Hematopoietic multipotent progenitor cell treated with erythropoietin and hydrocortisone succinate and interleukin-3 and kit ligand, for 4 days (in vitro differentiated cells): ENCODE data around the gene SSR2.
A peak's percentile ranks its signal among the peaks of the same experiment; 100 is the strongest.
"Not testable (repeated sequence)": the region's sequence is repeated elsewhere in the genome, so short reads cannot be mapped to it uniquely, and the experiment has no call there.

Source experiments
- DNase-seq: peaks from one replicate; pipeline ENCODE4 v3.0.0-alpha.2; 2015

The SSR2 gene

GRCh38 chr1:156045076-156045475 lies 24.3 kb upstream of the SSR2 start:
- no peak for DNase-seq

DNA sequence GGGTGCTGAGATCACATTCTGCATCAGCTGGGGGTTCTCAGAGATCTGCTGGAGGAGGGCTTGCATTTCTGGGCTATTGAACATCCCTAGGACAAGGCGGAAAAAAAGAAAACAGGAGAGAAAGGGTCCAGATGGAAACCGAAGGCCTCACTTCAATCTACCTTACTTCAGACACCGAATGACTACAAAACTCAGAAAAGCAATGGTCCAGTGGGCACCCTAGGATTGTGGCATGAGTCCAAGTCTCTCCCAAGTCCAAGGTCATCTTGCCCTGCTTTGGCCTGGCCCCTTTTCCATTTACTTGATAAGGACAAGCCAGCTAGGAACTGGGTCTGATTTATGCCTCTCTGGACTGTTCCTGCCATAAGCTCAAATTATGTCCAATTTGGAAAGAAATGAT lies 22.1 kb upstream of the SSR2 start:
- no peak for DNase-seq

DNA sequence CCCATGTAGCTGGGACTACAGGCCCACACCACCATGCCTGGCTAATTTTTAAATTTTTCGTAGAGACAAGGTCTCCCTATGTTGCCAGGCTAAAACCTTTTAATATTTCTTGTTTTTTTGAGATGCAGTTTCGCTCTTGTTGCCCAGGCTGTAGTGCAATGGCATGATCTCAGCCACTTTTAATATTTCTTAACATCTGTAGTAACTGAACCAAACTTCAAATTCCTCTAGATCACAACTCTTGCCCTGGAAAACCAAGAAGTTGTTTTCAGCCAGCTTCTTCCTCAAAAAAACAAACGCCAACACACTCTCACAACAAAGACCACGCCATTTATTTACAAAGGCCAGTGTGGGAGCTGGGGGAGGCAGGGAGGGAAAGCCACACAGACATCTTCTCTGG lies 14.2 kb upstream of the SSR2 start:
- DNase-seq, result not testable (repeated sequence)

GRCh38 chr1:156033011-156033410 lies 12.3 kb upstream of the SSR2 start:
- DNase-seq, result no peak

DNA sequence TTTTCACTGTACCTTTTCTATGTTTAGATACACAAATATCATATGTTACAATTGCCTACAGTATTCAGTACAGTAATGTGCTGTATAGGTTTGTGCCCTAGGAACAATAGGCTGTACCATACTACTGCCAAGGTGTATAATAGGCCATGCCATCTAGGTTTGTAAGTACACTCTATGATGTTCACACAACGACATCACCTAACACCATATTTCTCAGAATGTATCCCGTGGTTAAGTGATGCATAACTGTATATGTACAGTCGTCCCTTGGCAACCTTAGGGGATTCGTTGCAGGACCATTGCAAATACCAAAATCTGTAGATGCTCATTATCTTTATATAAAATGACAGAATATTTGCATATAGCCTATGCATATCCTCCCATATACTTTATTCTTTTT lies 5.8 kb upstream of the SSR2 start:
- DNase-seq, result no peak

GRCh38 chr1:156025876-156026275 lies 5.1 kb upstream of the SSR2 start:
- DNase-seq, result peak; percentile 82

- DNase-seq, result no peak
These were observed 4.0 kb upstream of the SSR2 start for GRCh38 chr1:156024801-156025200.

DNA sequence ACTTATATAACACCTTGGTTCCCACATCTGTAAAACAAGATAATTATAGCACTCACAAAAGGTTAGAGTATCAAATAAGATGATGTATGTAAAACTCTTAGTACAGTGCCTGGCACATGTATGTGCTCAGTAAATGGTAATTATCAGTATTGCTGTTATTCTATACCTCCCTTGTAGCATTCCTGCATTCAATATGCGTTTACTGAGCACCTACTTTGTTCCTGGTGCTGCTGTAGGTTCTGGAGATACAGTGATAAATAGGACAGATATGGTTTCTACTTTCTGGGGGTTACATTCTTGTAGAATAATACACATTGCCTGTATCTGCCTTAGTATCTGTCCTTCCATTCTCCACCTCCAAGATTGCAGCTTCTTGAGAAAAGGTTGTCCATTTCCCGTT lies 1.2 kb upstream of the SSR2 start:
- DNase-seq, result no peak

- no peak for DNase-seq
These were observed 310 bp upstream of the SSR2 start for GRCh38 chr1:156021093-156021428.

DNA sequence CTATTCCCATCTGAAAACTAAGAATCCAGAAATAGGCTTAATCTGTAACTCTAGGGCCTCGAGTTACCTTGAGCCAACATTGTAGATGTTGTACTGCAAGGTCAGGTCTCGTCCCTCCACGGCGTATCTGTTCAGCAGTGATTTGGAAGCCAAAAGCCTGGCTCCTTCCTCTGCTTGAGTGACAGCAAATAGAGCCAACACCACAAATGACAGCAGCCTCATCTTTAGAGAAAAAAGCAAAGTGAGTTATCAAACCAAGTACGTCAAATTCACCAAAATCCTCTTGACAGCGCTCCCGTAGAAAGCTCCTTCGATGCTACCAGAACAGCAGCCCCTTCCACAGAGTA lies 832 bp downstream of the SSR2 start:
- no peak for DNase-seq

DNA sequence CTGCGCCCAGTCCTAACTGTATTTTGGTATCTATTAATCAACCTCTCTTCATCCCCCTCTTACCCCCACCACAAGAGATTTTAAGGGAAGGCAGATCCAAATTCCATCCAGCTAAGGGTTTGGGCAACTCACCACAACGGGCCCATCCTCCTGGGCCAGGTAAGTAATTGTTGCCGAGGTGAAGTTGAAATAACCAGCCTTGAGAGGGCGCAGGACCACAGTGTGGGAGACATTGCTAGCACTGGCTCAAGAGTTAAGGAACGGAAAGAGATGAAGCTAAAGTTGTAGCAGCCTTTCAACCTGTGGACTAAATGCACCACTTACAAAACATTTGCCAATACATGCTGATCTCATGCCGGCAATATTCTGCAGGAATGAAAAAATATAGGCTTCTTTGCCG lies 5.9 kb downstream of the SSR2 start:
- DNase-seq, result no peak

DNA sequence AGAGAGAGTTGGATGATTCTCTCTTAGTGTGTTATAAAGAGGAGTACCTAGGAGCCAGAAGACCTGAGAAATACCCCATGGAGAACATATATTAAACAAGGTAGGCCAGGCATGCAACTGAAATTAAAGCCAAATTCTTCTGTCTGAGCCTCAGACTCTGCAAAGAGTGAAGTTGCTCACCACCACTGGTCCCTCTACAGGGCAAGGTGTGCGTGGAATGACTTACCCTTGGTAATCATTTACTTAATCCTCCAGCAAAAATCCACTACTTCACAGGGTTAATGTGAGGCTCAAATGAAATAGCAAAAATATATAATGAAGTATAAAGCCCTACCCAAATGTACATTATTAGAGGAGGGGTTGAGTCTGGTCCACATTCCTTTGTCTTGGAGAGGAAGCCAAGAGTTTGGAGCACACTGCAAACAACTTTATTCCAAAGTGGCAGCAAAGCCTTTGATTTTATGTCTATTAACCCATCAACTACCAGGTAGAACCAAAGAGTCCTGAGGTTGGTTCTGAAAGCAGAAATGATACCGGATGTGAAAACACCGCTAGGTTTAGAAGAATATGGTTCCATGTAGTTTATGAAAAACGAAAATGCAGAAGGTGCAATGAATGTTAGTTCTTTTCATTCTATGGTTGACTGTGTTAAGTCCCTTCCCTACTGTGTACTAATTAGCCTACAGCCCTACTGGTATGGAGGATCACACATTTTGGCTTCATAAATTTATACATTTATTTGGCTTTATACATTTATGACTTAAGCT lies 8.5 kb downstream of the SSR2 start:
- no peak for DNase-seq

- no peak for DNase-seq
These were observed 11.3 kb downstream of the SSR2 start for GRCh38 chr1:156009404-156009803.

GRCh38 chr1:156006666-156007376 lies 13.9 kb downstream of the SSR2 start:
- DNase-seq, result no peak

- DNase-seq, result no peak
These were observed 15.7 kb downstream of the SSR2 start for GRCh38 chr1:156004843-156005584.

GRCh38 chr1:156003923-156004188 lies 16.9 kb downstream of the SSR2 start:
- no peak for DNase-seq

DNA sequence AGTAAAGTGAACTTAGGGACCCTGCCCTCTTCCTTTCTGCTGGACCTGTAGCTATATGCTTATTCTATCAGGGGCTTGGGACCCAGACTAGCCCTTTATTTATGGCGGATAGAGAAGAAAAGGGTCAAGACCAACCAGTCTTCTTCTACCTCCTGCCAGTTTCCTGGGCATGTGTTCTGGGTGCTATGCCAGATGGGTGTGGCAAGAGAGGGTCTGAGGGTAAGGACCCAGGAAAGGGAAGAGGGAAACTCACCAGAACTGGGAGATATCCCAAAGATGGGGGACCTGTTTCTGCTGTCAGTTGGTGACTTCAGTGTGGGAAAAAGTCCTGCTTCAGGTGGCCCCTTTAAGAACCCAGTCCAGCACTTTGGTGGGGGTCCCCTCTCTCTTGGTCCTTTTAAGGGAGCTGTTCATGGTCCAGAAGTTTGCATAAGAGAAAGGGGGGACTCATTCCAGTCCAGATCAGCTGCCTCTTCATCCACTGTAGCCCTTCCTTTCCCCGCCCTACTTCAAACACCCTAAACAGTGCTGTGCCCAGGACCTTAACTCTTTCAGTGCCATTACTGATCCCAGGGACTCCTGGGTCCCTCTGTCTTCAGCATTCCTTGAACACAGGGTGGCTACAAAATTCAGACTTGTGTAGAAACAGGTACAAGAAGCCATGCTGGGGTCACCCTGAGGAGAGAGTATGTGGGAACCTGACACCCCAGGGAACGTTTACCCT lies 18.4 kb downstream of the SSR2 start:
- DNase-seq, result no peak

DNA sequence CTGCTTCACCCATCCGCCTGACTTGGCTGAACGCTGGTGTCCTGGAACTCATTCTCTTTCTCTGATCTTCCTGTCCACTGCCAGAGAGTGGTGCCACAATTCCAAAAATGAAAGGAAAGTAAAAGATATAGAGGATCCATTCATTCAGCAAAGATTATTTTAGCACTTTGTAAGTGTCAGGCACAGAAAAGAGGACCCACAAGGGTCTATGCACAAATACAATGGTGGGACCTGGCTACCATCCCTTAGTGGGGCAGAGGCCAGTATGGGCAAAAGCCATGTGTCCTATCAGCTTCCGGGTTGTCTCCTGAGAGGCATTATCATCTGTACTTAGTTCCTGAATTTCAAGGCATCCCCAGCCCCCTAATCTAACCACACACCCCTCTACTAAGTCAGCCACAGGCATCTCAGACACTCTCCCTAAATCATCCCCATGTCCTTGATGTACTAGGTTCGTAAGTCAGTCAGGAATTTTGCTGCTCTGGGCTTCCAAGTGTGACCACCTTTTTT lies 19.0 kb downstream of the SSR2 start:
- peak; percentile 79 for DNase-seq

DNA sequence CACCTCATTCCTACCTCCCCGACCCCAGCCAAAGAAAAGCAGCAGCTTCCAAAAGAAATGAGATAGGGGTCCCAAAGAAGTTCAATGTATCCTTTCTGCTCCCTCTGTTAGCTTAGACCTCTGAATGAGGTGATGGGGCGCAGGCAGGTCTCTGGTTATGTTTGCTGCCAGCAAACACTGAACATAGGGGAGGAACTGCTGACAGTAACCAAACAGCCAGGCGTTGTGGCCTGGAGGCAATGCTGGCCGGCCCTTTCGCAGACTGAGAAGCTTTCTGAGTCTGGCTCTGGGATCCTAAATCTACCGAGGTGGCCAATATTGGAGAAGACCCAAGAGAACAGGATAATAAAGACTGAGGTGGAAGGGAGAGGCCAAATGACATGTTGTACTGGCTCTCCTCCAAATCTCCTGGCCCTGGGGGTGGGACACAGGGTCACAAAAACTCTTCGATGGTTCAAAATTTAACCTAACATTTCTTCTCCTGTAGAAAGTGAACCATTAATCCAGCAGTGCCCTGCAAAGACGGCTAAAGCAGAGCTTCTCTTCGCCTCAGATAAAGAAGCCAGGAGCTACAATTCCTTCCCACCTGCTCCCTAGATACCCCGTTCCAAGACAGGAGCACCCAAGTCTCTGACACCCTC lies 19.6 kb downstream of the SSR2 start:
- no peak for DNase-seq

DNA sequence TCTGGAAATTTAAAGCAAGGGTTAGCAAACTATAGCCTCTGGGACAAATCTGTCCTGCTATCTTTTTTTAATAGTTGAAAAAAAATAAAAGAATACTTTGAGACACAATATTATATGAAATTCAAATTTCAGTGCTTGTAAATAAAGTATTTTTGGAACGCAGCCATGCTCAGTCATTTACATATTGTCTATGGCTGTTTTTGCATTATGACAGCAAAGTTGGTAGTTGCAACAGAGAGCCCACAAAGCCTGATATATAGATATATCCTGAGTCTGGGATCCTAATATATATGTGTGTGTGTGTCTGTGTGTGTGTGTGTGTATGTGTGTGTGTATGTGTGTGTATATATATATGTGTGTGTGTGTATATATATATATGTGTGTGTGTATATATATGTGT lies 20.8 kb downstream of the SSR2 start:
- peak; percentile 36 for DNase-seq

DNA sequence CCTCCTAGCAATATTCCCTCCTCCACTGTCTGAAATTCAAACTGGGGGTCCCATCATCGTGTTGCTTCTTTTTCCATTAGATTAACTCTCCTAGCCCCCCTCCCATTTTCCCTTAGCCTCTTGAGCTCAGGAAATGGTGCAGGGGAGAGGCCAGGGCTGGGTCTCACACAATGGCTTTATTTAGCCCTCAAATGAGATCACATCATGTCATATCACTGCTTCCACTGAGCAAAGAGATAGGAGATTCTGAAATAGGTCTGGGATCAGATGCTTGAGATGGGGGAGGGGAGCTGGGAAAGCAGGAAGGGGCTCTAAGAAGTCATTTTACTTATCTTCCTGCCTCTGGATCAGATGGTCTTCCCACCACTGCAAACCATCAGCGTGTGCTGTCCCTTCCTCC lies 24.6 kb downstream of the SSR2 start:
- DNase-seq, result no peak

GRCh38 chr1:155993595-155993994 lies 27.2 kb downstream of the SSR2 start:
- DNase-seq, result no peak
